ENCODE results near the gene NDUFS2. TPM values are rescaled to one million over a fixed set of nuclear protein-coding genes. Genes with fewer than 3 reads are reported as not detected.

NDUFS2 gene
- total RNA-seq, 4 donors from 2014 or later: 82.6 to 209 (median 144) TPM

- WGBS, 2 donors (ENCODE audit: low coverage in 1 of 2): 34 to 35% methylated on average over 3 to 9 of the region's 9 CpGs
Measured at GRCh38 chr1:161260376-161261260, 58.5 kb downstream of the NDUFS2 start.

GRCh38 chr1:161261261-161262235 lies 59.4 kb downstream of the NDUFS2 start:
- TF ChIP-seq POLR2AphosphoS5 (IDR thresholded peaks at IDR 0.05): no peak
- no peak for TF ChIP-seq CTCF (IDR thresholded peaks at IDR 0.05)
- TF ChIP-seq EP300 (IDR thresholded peaks at IDR 0.05; ENCODE audit: low read depth): no peak
- no peak for TF ChIP-seq POLR2A (IDR thresholded peaks at IDR 0.05)
- H3K27me3 ChIP-seq: peaks cover 48% of the 10 kb centered on the region
- H3K9me3 ChIP-seq: peaks cover 3 to 10% of the 10 kb centered on the region in 2 donors
- H3K27ac ChIP-seq: peak overlapping the region in 1 of 4 donors; percentile 10
- in situ Hi-C loops (cut with MboI; ENCODE audit: low pct_ligation_motif_present in 1 of 4, low pct_unique_long_range_greater_than_20kb in 1 of 4, low sequenced_read_pairs in 3 of 4): no loop called here
- peaks cover 0 to 18% (median 8%) of the 10 kb centered on the region in 4 donors for H3K4me1 ChIP-seq
- intact Hi-C loops (cut with DNase I; ENCODE audit: low total_unique reads): no loop called here
- WGBS, 2 donors (ENCODE audit: low coverage in 1 of 2): 20 to 44% methylated on average over 1 to 12 of the region's 12 CpGs
- H3K4me3 ChIP-seq: no peak overlapping the region
- H3K36me3 ChIP-seq: no peaks in the 10 kb centered on the region
- DNase-seq: no peak

More at GRCh38 chr1:161260376-161261260, 58.5 kb downstream of the NDUFS2 start:
- H3K27me3 ChIP-seq: peaks cover 48% of the 10 kb centered on the region
- peaks cover 3 to 10% of the 10 kb centered on the region in 2 donors for H3K9me3 ChIP-seq
- H3K4me1 ChIP-seq: peaks cover 0 to 18% (median 8%) of the 10 kb centered on the region in 4 donors
- H3K4me3 ChIP-seq: no peak overlapping the region
- in situ Hi-C loops (cut with MboI; ENCODE audit: low pct_ligation_motif_present in 1 of 4, low pct_unique_long_range_greater_than_20kb in 1 of 4, low sequenced_read_pairs in 3 of 4): no loop called here
- intact Hi-C loops (cut with DNase I; ENCODE audit: low total_unique reads): no loop called here
- H3K27ac ChIP-seq: no peak overlapping the region
- H3K36me3 ChIP-seq: no peaks in the 10 kb centered on the region
- TF ChIP-seq POLR2AphosphoS5 (IDR thresholded peaks at IDR 0.05): no peak
- TF ChIP-seq EP300 (IDR thresholded peaks at IDR 0.05; ENCODE audit: low read depth): no peak
- TF ChIP-seq POLR2A (IDR thresholded peaks at IDR 0.05): no peak
- no peak for TF ChIP-seq CTCF (IDR thresholded peaks at IDR 0.05)
- DNase-seq: no peak

Other genes starting within 250 kb of the NDUFS2 start
- gene ITLN2, start 247.6 kb upstream of the NDUFS2 start, total RNA-seq: not detected
- gene F11R, start 181.2 kb upstream of the NDUFS2 start, total RNA-seq: 100 to 1,000 TPM in 2 of 4 donors, 10 to 100 TPM in 2; 91.7 to 126 (median 105) TPM
- gene TSTD1, start 163.4 kb upstream of the NDUFS2 start, total RNA-seq: 100 to 1,000 TPM; 104 to 224 (median 191) TPM
- 10 to 100 TPM; 34.4 to 78.2 (median 64.9) TPM for gene USF1, start 156.4 kb upstream of the NDUFS2 start, total RNA-seq
- gene ARHGAP30, start 132.5 kb upstream of the NDUFS2 start, total RNA-seq: 10 to 100 TPM in 1 of 4 donors, 1 to 10 TPM in 2, under 1 TPM in 1; 0.60 to 11.0 (median 4.4) TPM
- 1 to 10 TPM in 1 of 4 donors, under 1 TPM in 2, not detected in 1; 0.37 to 4.0 (median 0.82) TPM for gene NECTIN4, start 112.8 kb upstream of the NDUFS2 start, total RNA-seq
- 10 to 100 TPM in 1 of 4 donors, 1 to 10 TPM in 1, under 1 TPM in 1, not detected in 1; 0.80 to 16.9 (median 8.7) TPM for gene KLHDC9, start 104.0 kb upstream of the NDUFS2 start, total RNA-seq
- gene PFDN2, start 84.3 kb upstream of the NDUFS2 start, total RNA-seq: 10 to 100 TPM; 28.9 to 70.5 (median 45.9) TPM
- 10 to 100 TPM; 45.6 to 83.0 (median 75.4) TPM for gene NIT1, start 84.3 kb upstream of the NDUFS2 start, total RNA-seq
- 10 to 100 TPM; 30.3 to 73.7 (median 38.6) TPM for gene DEDD, start 69.7 kb upstream of the NDUFS2 start, total RNA-seq
- gene UFC1, start 48.4 kb upstream of the NDUFS2 start, total RNA-seq: 10 to 100 TPM; 30.1 to 96.4 (median 51.5) TPM
- 10 to 100 TPM; 19.5 to 75.9 (median 35.3) TPM for gene USP21, start 42.9 kb upstream of the NDUFS2 start, total RNA-seq
- 10 to 100 TPM in 2 of 4 donors, 1 to 10 TPM in 2; 2.8 to 19.2 (median 11.8) TPM for gene PPOX, start 35.9 kb upstream of the NDUFS2 start, total RNA-seq
- 10 to 100 TPM in 3 of 4 donors, 1 to 10 TPM in 1; 3.0 to 71.4 (median 26.6) TPM for gene B4GALT3, start 24.9 kb upstream of the NDUFS2 start, total RNA-seq
- 10 to 100 TPM in 2 of 4 donors, 1 to 10 TPM in 2; 1.2 to 34.8 (median 7.2) TPM for gene ADAMTS4, start 3.3 kb upstream of the NDUFS2 start, total RNA-seq
- gene FCER1G, start 12.9 kb downstream of the NDUFS2 start, total RNA-seq: 100 to 1,000 TPM in 1 of 4 donors, 10 to 100 TPM in 3; 20.9 to 194 (median 49.2) TPM
- not detected for gene APOA2, start 21.3 kb downstream of the NDUFS2 start, total RNA-seq
- 10 to 100 TPM in 2 of 4 donors, 1 to 10 TPM in 2; 5.8 to 21.4 (median 12.6) TPM for gene TOMM40L, start 23.7 kb downstream of the NDUFS2 start, total RNA-seq
- not detected for gene NR1I3, start 35.8 kb downstream of the NDUFS2 start, total RNA-seq
- 1 to 10 TPM in 2 of 4 donors, not detected in 2; 1.8 to 2.1 TPM for gene PCP4L1, start 56.4 kb downstream of the NDUFS2 start, total RNA-seq
- gene MPZ, start 107.6 kb downstream of the NDUFS2 start, total RNA-seq: 1 to 10 TPM; 1.4 to 3.0 (median 1.6) TPM
- 100 to 1,000 TPM in 1 of 4 donors, 10 to 100 TPM in 3; 32.1 to 223 (median 52.5) TPM for gene SDHC, start 112.0 kb downstream of the NDUFS2 start, total RNA-seq
- gene CFAP126, start 165.5 kb downstream of the NDUFS2 start, total RNA-seq: not detected